Neuron (in vitro differentiated cells): Measurements from ENCODE around the gene SLTM.
"Not testable (repeated sequence)": the region's sequence is repeated elsewhere in the genome, so short reads cannot be mapped to it uniquely, and the experiment has no call there.

Experiments used
- H2AFZ ChIP-seq: one replicate; pipeline ENCODE4 v1.6.1; 2013; ENCODE audit warnings: low read depth, mild to moderate bottlenecking, inconsistent platforms, low read length, moderate library complexity
- H3K27me3 ChIP-seq: one replicate; pipeline ENCODE4 v1.6.1; 2013; ENCODE audit warnings: low read length; ENCODE audit not compliant: insufficient read depth
- H3K36me3 ChIP-seq: one replicate; pipeline ENCODE4 v1.6.1; 2013; ENCODE audit warnings: low read length; ENCODE audit not compliant: insufficient read depth
- H3K4me1 ChIP-seq: one replicate; pipeline ENCODE4 v1.6.1; 2013; ENCODE audit warnings: low read length; ENCODE audit not compliant: insufficient read depth
- H3K4me3 ChIP-seq: 2 replicates; pipeline ENCODE4 v1.5.1; 2013; ENCODE audit warnings: mild to moderate bottlenecking, low read length, moderate library complexity
- H3K9me3 ChIP-seq: one replicate; pipeline ENCODE4 v1.6.1; 2013; ENCODE audit warnings: low read length

The SLTM gene

GRCh38 chr15:58920447-58920846 lies 13.0 kb downstream of the SLTM start:
- H2AFZ ChIP-seq, H3K4me3 ChIP-seq: not testable (repeated sequence)
- peaks cover 48% of the 10 kb centered on the region for H3K36me3 ChIP-seq

GRCh38 chr15:58919232-58919631 lies 14.2 kb downstream of the SLTM start:
- Histone ChIP-seq H3K9me3 (no peaks in the 10 kb centered on the region), H3K36me3 (peaks cover 50% of the 10 kb centered on the region), H3K4me3 (no peak overlapping the region), H3K27me3 (no peaks in the 10 kb centered on the region), H3K4me1 (no peaks in the 10 kb centered on the region), H2AFZ (no peak overlapping the region)

More at GRCh38 chr15:58920447-58920846, 13.0 kb downstream of the SLTM start:
- H3K4me1 ChIP-seq, H3K27me3 ChIP-seq, H3K9me3 ChIP-seq: not testable (repeated sequence)

- H3K9me3 ChIP-seq: no peaks in the 10 kb centered on the region
- H3K36me3 ChIP-seq: peaks cover 50% of the 10 kb centered on the region
- no peak overlapping the region for H3K4me3 ChIP-seq
- no peaks in the 10 kb centered on the region for H3K27me3 ChIP-seq
- no peaks in the 10 kb centered on the region for H3K4me1 ChIP-seq
- no peak overlapping the region for H2AFZ ChIP-seq
These were observed 15.2 kb downstream of the SLTM start for GRCh38 chr15:58918239-58918638.

GRCh38 chr15:58917613-58918129 lies 15.8 kb downstream of the SLTM start:
- peaks cover 50% of the 10 kb centered on the region for H3K36me3 ChIP-seq
- not testable (repeated sequence) for H3K4me1 ChIP-seq, H2AFZ ChIP-seq, H3K4me3 ChIP-seq, H3K27me3 ChIP-seq, H3K9me3 ChIP-seq

GRCh38 chr15:58916962-58917361 lies 16.5 kb downstream of the SLTM start:
- Histone ChIP-seq H3K4me3 (no peak overlapping the region), H3K9me3 (no peaks in the 10 kb centered on the region), H3K36me3 (peaks cover 55% of the 10 kb centered on the region), H3K4me1 (no peaks in the 10 kb centered on the region), H3K27me3 (no peaks in the 10 kb centered on the region), H2AFZ (no peak overlapping the region)

- no peaks in the 10 kb centered on the region for H3K27me3 ChIP-seq
- H3K4me3 ChIP-seq: no peak overlapping the region
- H2AFZ ChIP-seq: no peak overlapping the region
- no peaks in the 10 kb centered on the region for H3K4me1 ChIP-seq
- H3K36me3 ChIP-seq: peaks cover 59% of the 10 kb centered on the region
- H3K9me3 ChIP-seq: no peaks in the 10 kb centered on the region
These were observed 23.0 kb downstream of the SLTM start for GRCh38 chr15:58910456-58910855.

DNA sequence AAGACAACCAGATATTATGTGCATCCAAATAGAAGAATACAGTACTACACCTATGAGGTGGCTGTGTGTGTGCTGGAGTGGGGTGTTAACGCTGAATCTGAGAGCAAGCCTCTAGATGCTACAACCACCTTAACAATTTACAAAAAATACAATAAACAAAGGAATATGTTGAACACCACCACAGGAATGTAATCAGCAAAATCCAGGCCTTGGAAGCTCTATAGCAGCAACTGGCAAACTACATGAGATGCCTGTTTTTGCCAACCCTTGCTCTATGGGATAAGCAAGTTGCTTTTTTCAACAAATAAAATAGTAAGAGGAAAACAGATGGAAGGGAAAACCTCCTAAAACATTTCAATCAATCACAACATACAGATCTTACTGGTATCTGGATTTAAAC lies 23.9 kb downstream of the SLTM start:
- no peak overlapping the region for H3K4me3 ChIP-seq
- peaks cover 56% of the 10 kb centered on the region for H3K36me3 ChIP-seq
- H3K4me1 ChIP-seq: no peaks in the 10 kb centered on the region
- no peak overlapping the region for H2AFZ ChIP-seq
- no peaks in the 10 kb centered on the region for H3K27me3 ChIP-seq
- no peaks in the 10 kb centered on the region for H3K9me3 ChIP-seq

GRCh38 chr15:58908550-58909309 lies 24.7 kb downstream of the SLTM start:
- Histone ChIP-seq H3K9me3 (no peaks in the 10 kb centered on the region), H3K4me3 (no peak overlapping the region), H2AFZ (no peak overlapping the region), H3K36me3 (peaks cover 52% of the 10 kb centered on the region), H3K27me3 (no peaks in the 10 kb centered on the region), H3K4me1 (no peaks in the 10 kb centered on the region)

DNA sequence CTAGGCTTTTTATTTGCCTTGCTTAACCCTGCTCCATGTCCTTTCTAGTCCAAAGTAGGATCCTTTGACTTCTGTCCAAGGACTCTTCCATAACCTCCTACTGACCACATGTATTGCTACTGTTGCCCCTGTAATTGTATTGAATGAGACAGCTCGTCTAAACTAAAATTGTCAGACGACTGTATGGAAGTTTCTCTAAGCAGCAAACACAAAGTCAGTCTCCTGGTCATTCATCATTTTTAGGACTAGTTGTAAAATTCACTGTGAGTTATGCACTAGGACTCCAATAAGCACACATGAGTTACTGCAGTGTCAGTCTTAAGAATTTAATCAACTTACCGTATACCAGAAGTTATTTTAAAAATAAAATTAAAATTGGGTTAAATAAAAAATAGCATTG lies 32.8 kb downstream of the SLTM start:
- no peaks in the 10 kb centered on the region for H3K4me1 ChIP-seq
- H2AFZ ChIP-seq: no peak overlapping the region
- H3K36me3 ChIP-seq: peaks cover 55% of the 10 kb centered on the region
- no peaks in the 10 kb centered on the region for H3K9me3 ChIP-seq
- H3K27me3 ChIP-seq: no peaks in the 10 kb centered on the region
- no peak overlapping the region for H3K4me3 ChIP-seq

GRCh38 chr15:58898150-58898680 lies 35.3 kb downstream of the SLTM start:
- Histone ChIP-seq H3K36me3 (peaks cover 72% of the 10 kb centered on the region), H3K9me3 (no peaks in the 10 kb centered on the region), H3K4me1 (no peaks in the 10 kb centered on the region), H3K27me3 (no peaks in the 10 kb centered on the region), H3K4me3 (no peak overlapping the region), H2AFZ (no peak overlapping the region)

DNA sequence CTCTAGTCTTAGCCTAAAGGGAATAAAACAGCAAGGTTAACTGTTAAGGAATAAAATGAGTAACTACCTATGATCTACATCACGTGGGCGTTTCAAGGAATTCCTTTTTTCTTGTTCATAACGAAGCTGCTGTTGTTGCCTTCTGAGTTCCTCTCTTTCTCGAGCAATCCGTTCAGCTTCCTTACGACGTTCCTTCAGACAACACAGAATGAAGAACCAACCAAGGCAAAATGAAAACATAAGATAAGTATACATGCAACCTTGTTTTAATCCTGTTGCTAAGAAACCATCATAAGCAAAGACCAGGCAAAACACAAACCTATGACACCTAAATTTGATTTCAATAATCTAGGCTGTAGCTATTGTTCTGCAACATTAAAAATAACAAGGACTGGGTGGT lies 44.1 kb downstream of the SLTM start:
- H3K9me3 ChIP-seq: no peaks in the 10 kb centered on the region
- H3K36me3 ChIP-seq: peaks cover 96% of the 10 kb centered on the region
- no peak overlapping the region for H2AFZ ChIP-seq
- H3K27me3 ChIP-seq: no peaks in the 10 kb centered on the region
- no peak overlapping the region for H3K4me3 ChIP-seq
- no peaks in the 10 kb centered on the region for H3K4me1 ChIP-seq

DNA sequence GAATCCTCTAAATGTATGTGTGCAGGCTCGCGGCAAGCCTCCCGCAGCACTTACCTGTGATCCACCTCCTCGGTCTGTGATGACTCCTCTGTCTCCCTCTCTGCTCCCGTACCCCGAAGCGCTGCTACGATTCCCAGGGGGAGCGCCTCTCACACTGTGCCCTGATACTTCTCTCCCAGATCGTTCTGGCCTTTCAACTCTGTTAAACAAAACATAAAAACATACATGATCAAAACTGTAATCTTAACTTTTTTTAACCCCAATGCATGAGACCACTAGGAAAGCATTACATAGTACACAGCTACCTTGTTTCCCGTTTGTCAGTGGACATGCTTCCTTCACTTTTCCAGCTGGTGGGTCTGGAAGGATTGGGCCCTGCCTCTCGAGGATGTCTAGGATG lies 46.6 kb downstream of the SLTM start:
- Histone ChIP-seq H3K4me3 (no peak overlapping the region), H2AFZ (no peak overlapping the region), H3K36me3 (peaks cover 92% of the 10 kb centered on the region), H3K9me3 (no peaks in the 10 kb centered on the region), H3K27me3 (no peaks in the 10 kb centered on the region), H3K4me1 (no peaks in the 10 kb centered on the region)

DNA sequence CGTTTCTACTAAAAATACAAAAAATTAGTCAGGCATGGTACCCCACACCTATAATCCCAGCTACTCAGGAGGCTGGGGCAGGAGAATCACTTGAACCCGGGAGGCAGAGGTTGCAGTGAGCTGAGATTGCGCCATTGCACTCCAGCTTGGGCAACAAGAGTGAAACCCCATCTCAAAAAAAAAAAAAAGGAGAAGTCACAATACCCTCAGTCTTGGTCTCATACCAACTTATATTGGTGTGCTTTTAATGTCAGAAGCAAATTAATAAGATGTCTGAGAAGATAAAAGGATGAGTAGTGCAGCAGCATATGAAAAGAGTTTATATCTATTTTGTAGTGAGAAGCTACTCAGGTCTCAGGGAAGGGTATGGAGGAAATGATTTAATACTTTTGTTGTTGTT lies 49.6 kb downstream of the SLTM start:
- not testable (repeated sequence) for H3K9me3 ChIP-seq, H3K27me3 ChIP-seq, H3K4me3 ChIP-seq, H3K4me1 ChIP-seq, H2AFZ ChIP-seq
- H3K36me3 ChIP-seq: peaks cover 91% of the 10 kb centered on the region

DNA sequence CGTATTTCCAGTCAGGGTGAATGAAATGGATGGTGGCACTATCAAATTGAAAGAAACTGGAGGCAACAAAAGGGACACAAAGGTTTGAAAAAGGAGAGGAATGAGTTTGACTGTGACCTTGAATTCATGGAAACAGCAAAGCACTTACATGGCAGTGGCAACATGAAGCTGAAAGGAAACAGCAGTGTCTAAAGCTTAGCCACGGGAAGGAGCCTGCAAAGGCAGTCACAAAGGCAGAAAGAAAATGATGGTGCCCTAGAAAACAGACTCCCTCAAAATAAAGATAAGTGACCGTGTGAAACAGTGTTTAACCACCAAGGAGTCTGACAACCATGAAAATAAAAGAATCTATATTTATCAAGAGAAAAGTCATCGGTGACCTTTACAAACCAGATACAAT lies 51.2 kb downstream of the SLTM start:
- Histone ChIP-seq H3K4me3 (no peak overlapping the region), H3K9me3 (peaks cover 2% of the 10 kb centered on the region), H3K27me3 (no peaks in the 10 kb centered on the region), H3K36me3 (peaks cover 86% of the 10 kb centered on the region), H2AFZ (no peak overlapping the region), H3K4me1 (no peaks in the 10 kb centered on the region)
